GM23338 (cell line): ENCODE results near the gene BEST2.
A peak's percentile ranks its signal among the peaks of the same experiment; 100 is the strongest.

Experiments used
- CREB1 ChIP-seq: fragments of 250-450 bp; sonication (Bioruptor Pico); IDR thresholded peaks from 2 replicates; pipeline ENCODE4 v1.5.0; 2020; ENCODE audit warnings: low read depth, mild to moderate bottlenecking, moderate library complexity
- CTCF ChIP-seq, 2 experiments: fragments of 200-600 bp in 1 of 2; sonication (generic) in 1 of 2; conservative IDR thresholded peaks; 2 replicates each; pipeline versions ENCODE4 v1.5.1 to v1.6.1; 2016 to 2017; ENCODE audit warnings: antibody characterized with exemption in 2 of 2, low read depth in 2 of 2, mild to moderate bottlenecking in 2 of 2, moderate library complexity in 1 of 2
- ETS1 ChIP-seq: IDR thresholded peaks from 2 replicates; pipeline ENCODE4 v1.6.1; 2016; ENCODE audit warnings: antibody characterized with exemption
- EZH2 ChIP-seq: fragments of 200-600 bp; sonication (generic); IDR thresholded peaks from one replicate; pipeline ENCODE4 v1.8.0; 2017; ENCODE audit warnings: antibody characterized with exemption, mild to moderate bottlenecking, low read depth; ENCODE audit not compliant: unreplicated experiment
- EZH2phosphoT487 ChIP-seq: fragments of 200-600 bp; sonication (generic); IDR thresholded peaks from one replicate; pipeline ENCODE4 v1.8.1; 2018; ENCODE audit warnings: antibody characterized with exemption; ENCODE audit not compliant: unreplicated experiment
- JUNB ChIP-seq: IDR thresholded peaks from one replicate; pipeline ENCODE4 v1.6.1; 2016; ENCODE audit warnings: antibody characterized with exemption; ENCODE audit not compliant: unreplicated experiment
- POLR2AphosphoS5 ChIP-seq: IDR thresholded peaks from 2 replicates; pipeline ENCODE4 v1.6.1; 2016; ENCODE audit warnings: antibody characterized with exemption, low read depth
- REST ChIP-seq: IDR thresholded peaks from one replicate; pipeline ENCODE4 v1.6.1; 2018; ENCODE audit warnings: antibody characterized with exemption; ENCODE audit not compliant: unreplicated experiment
- ZNF114 ChIP-seq: fragments of 250-450 bp; sonication (Bioruptor Pico); IDR thresholded peaks from 2 replicates; pipeline ENCODE4 v1.5.0; 2020; ENCODE audit warnings: mild to moderate bottlenecking, moderate library complexity
- ZNF331 ChIP-seq: fragments of 250-450 bp; sonication (Bioruptor Pico); IDR thresholded peaks from 2 replicates; pipeline ENCODE4 v1.5.0; 2020; ENCODE audit warnings: low read depth, mild to moderate bottlenecking, moderate library complexity

DNA sequence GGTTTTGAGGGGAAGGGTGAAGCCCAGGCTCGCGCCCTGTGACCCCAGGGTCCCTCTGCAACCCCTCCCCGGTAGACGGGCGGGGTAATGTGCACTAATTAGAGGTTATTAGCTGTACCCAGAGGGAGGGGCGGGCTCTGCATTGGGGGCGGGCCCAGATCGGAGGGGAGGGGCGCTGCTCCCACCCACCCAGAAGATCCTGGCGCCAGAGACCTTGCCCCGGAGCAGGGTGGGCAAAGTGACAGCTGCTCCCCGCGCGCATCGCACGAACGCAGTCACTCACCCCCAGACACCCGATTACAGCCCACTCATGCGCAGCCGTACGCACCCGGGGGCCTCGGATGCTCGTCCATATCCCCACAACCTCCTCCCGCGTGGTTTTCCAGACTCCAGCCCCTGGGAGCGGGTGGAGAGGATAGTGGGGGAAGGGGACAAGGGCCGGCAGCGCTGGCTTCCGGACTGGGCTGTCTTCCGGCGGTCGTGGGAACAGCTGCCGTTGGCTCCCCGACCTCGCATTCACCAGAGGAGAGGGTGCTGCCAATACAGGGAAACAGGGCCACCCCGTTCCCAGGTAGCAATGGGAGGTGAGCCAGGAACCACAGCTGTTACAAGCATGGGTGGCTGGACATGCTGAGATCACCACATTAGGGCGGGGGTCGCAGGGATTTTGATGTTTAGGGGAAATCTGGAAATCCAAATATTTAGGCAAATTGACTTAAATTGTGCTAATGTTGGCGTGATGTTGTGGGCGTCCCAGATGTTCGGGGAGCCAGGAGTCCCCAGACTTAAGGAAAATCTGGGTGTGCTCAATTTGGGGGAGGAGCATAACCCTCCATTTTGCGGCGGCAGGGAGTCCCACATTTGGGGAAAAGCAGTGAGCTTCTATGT lies 26.7 kb downstream of the BEST2 start:
- no peak for TF ChIP-seq CTCF (conservative IDR thresholded peaks at IDR 0.05; ENCODE audit: low read depth in 2 of 2)
- no peak for TF ChIP-seq EZH2
- TF ChIP-seq EZH2phosphoT487 = no peak
- peak; percentile 47 for TF ChIP-seq POLR2AphosphoS5
- no peak for TF ChIP-seq ETS1
- no peak for TF ChIP-seq REST
- no peak for TF ChIP-seq CREB1 (CRISPR knock-in tag)
- no peak for TF ChIP-seq JUNB
- no peak for TF ChIP-seq ZNF114
- TF ChIP-seq ZNF331 = no peak
